Sigmoid colon (tissue), 7 donors: ENCODE results near the gene CSH1. TPM values are rescaled to one million over a fixed set of nuclear protein-coding genes. Genes with fewer than 3 reads are reported as not detected.
A peak's percentile ranks its signal among the peaks of the same experiment; 100 is the strongest.
"Not testable (repeated sequence)": the region's sequence is repeated elsewhere in the genome, so short reads cannot be mapped to it uniquely, and the experiment has no call there.

Source experiments
- DNase-seq: peaks from one replicate; pipeline ENCODE4 v3.0.0-alpha.2; 2019
- H3K27ac ChIP-seq, 4 donors: fragments of 200-600 bp; sonication (generic); one replicate each; pipeline ENCODE4 v1.5.1; 2016 to 2019; ENCODE audit warnings: mild to moderate bottlenecking in 1 of 4
- H3K27me3 ChIP-seq, 3 donors: fragments of 200-600 bp; sonication (generic); one replicate each; pipeline ENCODE4 v1.5.1; 2019; ENCODE audit warnings: mild to moderate bottlenecking in 1 of 3
- H3K36me3 ChIP-seq, 4 donors: fragments of 200-600 bp; sonication (generic); one replicate each; pipeline ENCODE4 v1.5.1; 2016 to 2019
- H3K4me1 ChIP-seq, 4 donors: fragments of 200-600 bp; sonication (generic); one replicate each; pipeline ENCODE4 v1.5.1; 2017 to 2019
- H3K4me3 ChIP-seq, 4 donors: fragments of 200-600 bp; sonication (generic); one replicate each; pipeline ENCODE4 v1.5.1; 2017 to 2019; ENCODE audit warnings: mild to moderate bottlenecking in 2 of 4, moderate library complexity in 1 of 4
- H3K9me3 ChIP-seq, 4 donors: fragments of 200-600 bp in 3 of 4; sonication (generic) in 3 of 4; one replicate each; pipeline versions ENCODE4 v1.5.1 to v1.6.1; 2013 to 2019
- EP300 ChIP-seq, 4 donors: sonication (generic); formaldehyde crosslinking; IDR thresholded peaks; one replicate each; pipeline ENCODE4 v1.6.1; 2017; ENCODE audit warnings: antibody characterized with exemption in 4 of 4
- POLR2A ChIP-seq, 2 donors: fragments of 450-650 bp; IDR thresholded peaks; one replicate each; pipeline ENCODE4 v1.6.1; 2016; ENCODE audit warnings: antibody characterized with exemption in 2 of 2, mild to moderate bottlenecking in 2 of 2, moderate library complexity in 2 of 2
- POLR2AphosphoS5 ChIP-seq, 4 donors: sonication (generic); formaldehyde crosslinking; IDR thresholded peaks; one replicate each; pipeline ENCODE4 v1.6.1; 2017; ENCODE audit warnings: antibody characterized with exemption in 4 of 4
- WGBS, 2 donors: extraction: QIAGEN DNeasy Blood & Tissue Kit; methylation state at CpG; one replicate each; pipeline ENCODE4 v1.1.7; 2013; 5-methylcytosine and 5-hydroxymethylcytosine counted together
- intact Hi-C: fragments of 100-400 bp; cut with DNase I; formaldehyde crosslinking; loops from one replicate; pipeline ENCODE4 v1.15.1; 2023
- polyA plus RNA-seq, 3 donors: library from polyadenylated mRNA; stranded (reverse); fragments of 200-250 nt; gene quantifications; one replicate each; pipeline ENCODE4 v1.2.3, GENCODE V29; 2013
- total RNA-seq, 4 donors: library from RNA; depleted of rRNA; stranded (reverse); fragments of >200 nt; gene quantifications; one replicate each; pipeline ENCODE4 v1.1.0, GENCODE V29; 2016
- TF ChIP-seq, protein P1 (sequence below), 4 experiments: fragments of 450-650 bp in 3 of 4; fragments of 200-600 bp in 1 of 4; IDR thresholded peaks; one replicate each; pipeline ENCODE4 v1.5.1; 2016 to 2019; ENCODE audit warnings: antibody characterized with exemption in 4 of 4, mild to moderate bottlenecking in 3 of 4, moderate library complexity in 2 of 4
- donor health status: healthy with polysubstance abuse.
- donor health status: Bipolar disorder and iron deficiency.
- donor health status: healthy.

CSH1 gene
- total and polyA plus RNA-seq, 7 donors, result not detected

DNA sequence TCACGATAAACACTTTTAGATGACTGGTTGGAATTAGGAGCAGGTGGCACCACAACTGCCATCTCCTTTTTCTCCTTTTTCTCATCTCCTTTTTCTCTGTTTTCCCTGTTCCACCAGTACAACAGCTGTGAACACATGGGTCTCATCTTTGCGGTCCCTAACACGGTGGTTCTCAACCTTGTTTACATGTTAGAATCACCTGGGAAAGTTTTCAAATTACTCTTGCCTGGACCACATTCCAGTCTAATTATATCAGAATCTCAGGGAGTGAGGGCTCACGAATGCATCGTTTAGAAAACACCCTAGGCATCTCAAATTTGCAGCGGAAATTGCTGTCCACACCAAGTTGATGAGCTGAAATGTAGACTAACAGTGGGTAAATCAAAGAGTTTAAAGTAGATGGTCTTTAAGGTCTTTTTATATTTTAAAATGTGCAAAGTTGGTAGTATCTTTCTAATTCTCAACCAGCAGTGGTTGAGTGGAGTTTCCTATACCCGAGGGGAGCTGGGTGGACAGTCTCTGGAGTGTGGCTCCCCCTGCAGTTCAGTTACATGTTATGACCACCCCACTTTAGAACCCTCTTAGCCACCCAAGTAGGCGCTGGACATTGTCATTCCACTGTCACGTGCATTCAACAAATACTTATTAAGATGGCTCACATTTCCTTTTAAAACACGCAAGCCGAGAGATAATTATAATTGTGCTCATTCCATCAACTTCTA, 3.9 kb downstream of the CSH1 start:
- H3K9me3 ChIP-seq, H3K4me1 ChIP-seq, H3K27me3 ChIP-seq, DNase-seq, H3K36me3 ChIP-seq, intact Hi-C loops, H3K4me3 ChIP-seq, H3K27ac ChIP-seq: not testable (repeated sequence)
- WGBS, 2 donors, result 60 to 75% methylated on average over 11 of the region's 11 CpGs

DNA sequence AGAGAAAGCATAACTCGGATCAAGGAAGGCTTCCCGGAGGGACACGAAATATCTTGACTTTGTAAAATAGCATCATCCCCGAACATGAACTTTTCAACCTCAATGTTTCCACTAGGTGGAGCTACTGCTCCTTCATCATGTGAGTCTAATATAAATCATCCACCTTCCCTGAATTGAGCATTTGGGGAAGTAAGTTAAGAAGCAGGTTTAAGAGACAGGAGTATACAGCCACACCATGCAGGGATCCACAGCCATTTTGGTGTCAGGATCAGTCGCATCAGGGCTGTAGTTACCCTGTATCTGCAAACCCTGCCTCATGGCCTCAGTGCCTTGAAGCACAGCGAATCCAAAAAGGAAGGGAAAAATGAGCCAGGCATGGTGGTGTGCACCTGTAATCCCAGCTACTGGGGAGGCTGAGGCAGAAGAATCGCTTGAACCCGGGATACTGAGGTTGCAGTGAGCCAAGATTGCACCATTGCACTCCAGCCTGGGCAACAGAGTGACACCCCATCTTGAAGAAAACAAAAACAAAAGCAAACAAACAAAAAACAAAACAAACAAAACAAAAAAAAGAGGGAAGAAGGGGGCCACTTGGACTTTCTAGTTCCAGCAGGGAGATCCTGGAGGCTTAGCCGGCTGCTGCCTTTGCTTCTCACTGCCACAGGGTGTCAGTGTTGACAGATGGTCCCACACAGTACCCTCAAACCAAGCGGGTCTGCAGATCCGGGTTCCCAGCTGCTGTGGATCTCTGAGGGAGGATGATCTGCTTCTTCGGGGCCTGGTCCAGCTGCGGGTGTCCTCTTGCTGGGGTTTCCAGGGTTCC, 7.1 kb downstream of the CSH1 start:
- DNase-seq, H3K27ac ChIP-seq, H3K4me3 ChIP-seq, H3K27me3 ChIP-seq, intact Hi-C loops, H3K36me3 ChIP-seq, H3K9me3 ChIP-seq, H3K4me1 ChIP-seq: not testable (repeated sequence)
- TF ChIP-seq, protein P1, sequence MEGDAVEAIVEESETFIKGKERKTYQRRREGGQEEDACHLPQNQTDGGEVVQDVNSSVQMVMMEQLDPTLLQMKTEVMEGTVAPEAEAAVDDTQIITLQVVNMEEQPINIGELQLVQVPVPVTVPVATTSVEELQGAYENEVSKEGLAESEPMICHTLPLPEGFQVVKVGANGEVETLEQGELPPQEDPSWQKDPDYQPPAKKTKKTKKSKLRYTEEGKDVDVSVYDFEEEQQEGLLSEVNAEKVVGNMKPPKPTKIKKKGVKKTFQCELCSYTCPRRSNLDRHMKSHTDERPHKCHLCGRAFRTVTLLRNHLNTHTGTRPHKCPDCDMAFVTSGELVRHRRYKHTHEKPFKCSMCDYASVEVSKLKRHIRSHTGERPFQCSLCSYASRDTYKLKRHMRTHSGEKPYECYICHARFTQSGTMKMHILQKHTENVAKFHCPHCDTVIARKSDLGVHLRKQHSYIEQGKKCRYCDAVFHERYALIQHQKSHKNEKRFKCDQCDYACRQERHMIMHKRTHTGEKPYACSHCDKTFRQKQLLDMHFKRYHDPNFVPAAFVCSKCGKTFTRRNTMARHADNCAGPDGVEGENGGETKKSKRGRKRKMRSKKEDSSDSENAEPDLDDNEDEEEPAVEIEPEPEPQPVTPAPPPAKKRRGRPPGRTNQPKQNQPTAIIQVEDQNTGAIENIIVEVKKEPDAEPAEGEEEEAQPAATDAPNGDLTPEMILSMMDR (IDR thresholded peaks at IDR 0.05), result peak in 1 of 4 experiments; percentile 26
- 29 to 32% methylated on average over 13 of the region's 13 CpGs for WGBS, 2 donors

DNA sequence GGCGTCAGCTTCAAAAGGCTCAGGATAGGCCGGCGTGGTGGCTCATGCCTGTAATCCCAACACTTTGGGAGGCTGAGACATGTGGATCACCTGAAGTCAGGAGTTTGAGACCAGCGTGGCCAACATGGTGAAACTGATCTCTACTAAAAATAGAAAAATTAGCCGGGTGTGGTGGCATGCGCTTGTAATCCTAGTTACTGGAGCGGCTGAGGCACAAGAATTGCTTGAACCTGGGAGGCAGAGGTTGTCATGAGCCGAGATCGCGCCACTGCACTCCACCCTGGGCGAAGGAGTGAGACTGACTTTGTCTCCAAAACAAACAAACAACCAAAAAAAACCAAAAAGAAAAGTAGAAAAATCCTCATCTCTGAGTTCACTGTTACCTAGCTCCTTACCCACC, 11.3 kb downstream of the CSH1 start:
- WGBS, 2 donors, result 77 to 92% methylated on average over 11 of the region's 11 CpGs
- H3K4me1 ChIP-seq, H3K27me3 ChIP-seq, DNase-seq, intact Hi-C loops, H3K36me3 ChIP-seq, H3K27ac ChIP-seq, H3K9me3 ChIP-seq, H3K4me3 ChIP-seq: not testable (repeated sequence)

DNA sequence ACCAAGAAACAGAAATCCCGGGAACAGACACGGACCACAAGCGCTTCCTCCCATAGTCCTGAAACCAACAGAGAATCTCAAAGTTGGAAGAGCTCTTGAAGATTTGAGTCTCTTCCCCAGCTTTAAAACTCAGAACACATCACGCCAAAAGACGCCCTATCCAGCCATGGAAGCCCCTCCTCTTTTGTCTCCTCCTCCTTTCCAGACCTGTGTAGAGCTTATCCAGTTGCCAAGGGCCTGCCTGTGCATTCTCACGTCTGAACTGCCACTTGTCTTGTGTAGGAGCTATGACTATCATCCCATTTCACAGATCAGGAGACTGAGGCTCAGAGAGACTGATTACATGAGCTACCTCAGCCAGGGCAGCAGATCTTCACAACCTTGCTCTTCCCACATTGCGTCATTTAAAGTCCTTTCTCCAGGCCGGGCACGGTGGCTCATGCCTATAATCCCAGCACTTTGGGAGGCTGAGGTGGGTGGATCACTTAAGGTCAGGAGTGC, 13.7 kb downstream of the CSH1 start:
- DNase-seq, intact Hi-C loops: not testable (repeated sequence)
- 72 to 84% methylated on average over 9 of the region's 9 CpGs for WGBS, 2 donors

DNA sequence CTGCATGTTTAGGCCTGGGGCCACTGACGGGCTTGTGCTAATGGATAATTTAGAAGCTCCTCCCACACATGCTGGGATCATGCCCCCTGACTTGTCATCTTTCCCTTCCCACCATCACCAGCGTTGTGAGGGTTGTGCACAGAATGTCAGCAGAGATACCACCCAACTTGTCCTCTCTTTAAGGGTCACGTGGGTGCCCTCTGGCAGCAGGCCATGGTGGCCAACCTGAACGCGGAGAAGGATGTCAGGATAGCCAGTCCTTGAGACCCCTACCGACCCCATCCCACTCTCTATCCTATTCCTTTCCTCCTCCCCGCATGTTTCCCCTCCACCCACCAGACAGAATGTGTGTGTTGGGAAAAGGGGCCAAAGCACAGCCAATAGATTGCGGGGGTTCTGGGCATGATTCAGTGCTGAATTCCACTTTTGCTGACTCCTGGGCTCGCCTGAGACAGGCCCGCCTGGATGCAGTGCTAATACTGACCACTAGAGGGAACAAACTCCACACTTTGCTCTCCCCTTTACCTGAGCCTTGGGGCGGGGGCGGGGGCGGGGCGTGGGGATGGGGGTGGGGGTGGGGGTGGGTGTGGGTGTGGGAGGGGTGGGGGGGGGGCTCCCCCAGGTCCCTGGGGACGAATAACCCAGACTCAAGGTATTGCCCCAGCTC, 14.3 kb downstream of the CSH1 start, which contains the start of gene GH2:
GH2 (minus strand) TSS at position 10 of the 667 bp plus-strand sequence. CDS start 143 bp downstream, outside the sequence.
- DNase-seq, result no peak
- 32 to 39% methylated on average over 15 of the region's 15 CpGs for WGBS, 2 donors

More for the DNA sequence above, 13.7 kb downstream of the CSH1 start:
- H3K4me3 ChIP-seq, H3K36me3 ChIP-seq, H3K27ac ChIP-seq, H3K9me3 ChIP-seq, H3K4me1 ChIP-seq, H3K27me3 ChIP-seq: not testable (repeated sequence)
- TF ChIP-seq, protein P1 (IDR thresholded peaks at IDR 0.05), result peak in 1 of 4 experiments; percentile 2

DNA sequence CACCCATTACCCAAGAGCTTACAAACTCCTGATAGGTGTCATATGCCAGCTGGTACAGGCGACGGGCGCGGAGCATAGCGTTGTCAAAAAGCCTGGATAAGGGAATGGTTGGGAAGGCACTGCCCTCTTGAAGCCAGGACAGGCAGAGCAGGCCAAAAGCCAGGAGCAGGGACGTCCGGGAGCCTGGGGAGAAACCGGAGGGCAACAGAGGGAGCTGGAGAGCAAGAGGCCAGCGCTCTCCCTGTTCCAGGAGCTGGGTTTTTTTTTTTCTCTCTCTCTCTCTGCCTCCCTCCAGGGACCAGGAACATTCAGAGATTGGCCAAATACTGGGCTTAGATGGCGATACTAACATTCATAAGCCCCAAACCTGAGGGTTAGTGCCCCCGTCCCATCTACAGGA, 15.0 kb downstream of the CSH1 start:
- H3K4me1 ChIP-seq, DNase-seq, H3K4me3 ChIP-seq, H3K27me3 ChIP-seq, H3K9me3 ChIP-seq, H3K36me3 ChIP-seq, H3K27ac ChIP-seq, intact Hi-C loops: not testable (repeated sequence)
- WGBS, 2 donors, result 55 to 67% methylated on average over 11 of the region's 11 CpGs

More for the DNA sequence above, 14.3 kb downstream of the CSH1 start, which contains the start of gene GH2:
- H3K27me3 ChIP-seq, result peaks cover 0 to 5% (median 0%) of the 10 kb centered on the region in 3 donors
- no peaks in the 10 kb centered on the region for H3K9me3 ChIP-seq
- no peak within 1 kb of the TSS for H3K4me3 ChIP-seq
- H3K36me3 ChIP-seq, result no peaks in the 10 kb centered on the region
- intact Hi-C loops, result no loop called here
- H3K27ac ChIP-seq, result no peak within 1 kb of the TSS
- TF ChIP-seq, protein P1 (IDR thresholded peaks at IDR 0.05), result peak in 3 of 4 experiments; percentile 16 to 45 (median 36)
- TF ChIP-seq POLR2AphosphoS5 (IDR thresholded peaks at IDR 0.05) (no peak), POLR2A (IDR thresholded peaks at IDR 0.05) (no peak), EP300 (IDR thresholded peaks at IDR 0.05) (no peak)
- no peaks in the 10 kb centered on the region for H3K4me1 ChIP-seq
